HEK293 (cell line): Measurements from ENCODE around the gene KLHL28.

Source experiments
- CTCF ChIA-PET: fragments of 350-600 bp; formaldehyde crosslinking; extraction: SDS; loops from one replicate; lab custom pipeline; 2021; ENCODE audit warnings: antibody characterized with exemption; lab: Yijun Ruan, JAX
- POLR2A ChIA-PET: fragments of 300-600 bp; formaldehyde crosslinking; extraction: SDS; loops from one replicate; lab custom pipeline; 2020; ENCODE audit warnings: antibody characterized with exemption, inconsistent platforms; lab: Yijun Ruan, JAX
- H3K27ac ChIP-seq: fragments of 200-500 bp; sonication (Bioruptor generic); 2 replicates; pipeline ENCODE4 v1.5.1; 2014; ENCODE audit warnings: low read depth, low read length, control low read depth, inconsistent platforms; ENCODE audit errors: extremely low read depth
- H3K36me3 ChIP-seq, 2 experiments: fragments of 200-500 bp in 1 of 2; sonication (Bioruptor generic) in 1 of 2; 1 replicate in 1 of 2; 2 replicates in 1 of 2; pipeline ENCODE4 v1.5.1; 2014 to 2017; ENCODE audit warnings: inconsistent platforms in 2 of 2, low read length in 2 of 2; ENCODE audit not compliant: control insufficient read depth in 2 of 2, insufficient read depth in 1 of 2
- H3K4me1 ChIP-seq: fragments of 200-500 bp; sonication (Bioruptor generic); 2 replicates; pipeline ENCODE4 v1.5.1; 2014; ENCODE audit warnings: mild to moderate bottlenecking, low read length, inconsistent platforms; ENCODE audit not compliant: control insufficient read depth, insufficient read depth
- H3K4me3 ChIP-seq: 2 replicates; pipeline ENCODE4 v1.5.1; 2011; ENCODE audit warnings: low read depth, mild to moderate bottlenecking, control low read depth, low read length, moderate library complexity
- H3K9me3 ChIP-seq: fragments of 200-500 bp; sonication (Bioruptor generic); 2 replicates; pipeline ENCODE4 v1.5.1; 2014; ENCODE audit warnings: low read depth, low read length, inconsistent platforms; ENCODE audit not compliant: control insufficient read depth, insufficient read depth
- EGR2 ChIP-seq: fragments of 450-650 bp; formaldehyde crosslinking; IDR thresholded peaks from 2 replicates; pipeline ENCODE4 v1.5.1; 2016; ENCODE audit warnings: low read depth, missing biosample characterization, missing genetic modification characterization
- FEZF1 ChIP-seq: fragments of 450-650 bp; formaldehyde crosslinking; IDR thresholded peaks from 2 replicates; pipeline ENCODE4 v1.5.1; 2016; ENCODE audit warnings: missing biosample characterization, missing genetic modification characterization
- GFI1B ChIP-seq: fragments of 450-650 bp; formaldehyde crosslinking; IDR thresholded peaks from 2 replicates; pipeline ENCODE4 v1.5.1; 2016; ENCODE audit warnings: missing biosample characterization, missing genetic modification characterization
- HOXC10 ChIP-seq: sonication (generic); formaldehyde crosslinking; IDR thresholded peaks from 2 replicates; pipeline ENCODE4 v1.8.1; 2023; ENCODE audit warnings: mild to moderate bottlenecking, missing genetic modification reagents
- KLF10 ChIP-seq: fragments of 450-650 bp; IDR thresholded peaks from 2 replicates; pipeline ENCODE4 v1.5.1; 2018; ENCODE audit warnings: missing biosample characterization, mild to moderate bottlenecking, missing genetic modification characterization
- ZBTB17 ChIP-seq: fragments of 450-650 bp; formaldehyde crosslinking; IDR thresholded peaks from 2 replicates; pipeline ENCODE4 v1.5.1; 2016; ENCODE audit warnings: missing biosample characterization, missing genetic modification characterization
- ZBTB48 ChIP-seq: fragments of 450-650 bp; formaldehyde crosslinking; IDR thresholded peaks from 2 replicates; pipeline ENCODE4 v1.5.1; 2016; ENCODE audit warnings: missing biosample characterization, missing genetic modification characterization
- ZFHX2 ChIP-seq: fragments of 450-650 bp; formaldehyde crosslinking; conservative IDR thresholded peaks from 2 replicates; pipeline ENCODE4 v1.5.1; 2016; ENCODE audit warnings: missing biosample characterization, missing genetic modification characterization
- ZIC2 ChIP-seq: fragments of 450-650 bp; formaldehyde crosslinking; IDR thresholded peaks from 2 replicates; pipeline ENCODE4 v1.5.1; 2016; ENCODE audit warnings: missing biosample characterization, missing genetic modification characterization
- ZNF169 ChIP-seq: fragments of 450-650 bp; formaldehyde crosslinking; IDR thresholded peaks from 2 replicates; pipeline ENCODE4 v1.5.1; 2016; ENCODE audit warnings: missing biosample characterization, missing genetic modification characterization
- ZNF2 ChIP-seq: fragments of 450-650 bp; formaldehyde crosslinking; IDR thresholded peaks from 2 replicates; pipeline ENCODE4 v1.5.1; 2016; ENCODE audit warnings: missing biosample characterization, missing genetic modification characterization
- ZNF274 ChIP-seq, 2 experiments: fragments of 200-500 bp in 1 of 2; fragments of 450-650 bp in 1 of 2; sonication (Bioruptor generic) in 1 of 2; formaldehyde crosslinking in 1 of 2; IDR thresholded peaks; 2 replicates each; pipeline versions ENCODE4 v1.5.1 to v1.6.1; 2014 to 2016; ENCODE audit warnings: borderline replicate concordance in 1 of 2, inconsistent platforms in 1 of 2, low read length in 1 of 2, missing biosample characterization in 1 of 2, missing genetic modification characterization in 1 of 2
- ZNF302 ChIP-seq: fragments of 450-650 bp; formaldehyde crosslinking; IDR thresholded peaks from 2 replicates; pipeline ENCODE4 v1.5.1; 2016; ENCODE audit warnings: missing biosample characterization, missing genetic modification characterization, low read depth
- ZNF354C ChIP-seq: fragments of 450-650 bp; formaldehyde crosslinking; IDR thresholded peaks from 2 replicates; pipeline ENCODE4 v1.5.1; 2016; ENCODE audit warnings: missing biosample characterization, missing genetic modification characterization, low read depth, borderline replicate concordance
- ZNF521 ChIP-seq: fragments of 450-650 bp; formaldehyde crosslinking; IDR thresholded peaks from 2 replicates; pipeline ENCODE4 v1.5.1; 2017; ENCODE audit warnings: missing biosample characterization, mild to moderate bottlenecking, missing genetic modification characterization
- ZNF549 ChIP-seq: fragments of 450-650 bp; IDR thresholded peaks from 2 replicates; pipeline ENCODE4 v1.5.1; 2018; ENCODE audit warnings: missing biosample characterization, missing genetic modification characterization, mild to moderate bottlenecking, inconsistent platforms, moderate library complexity
- ZNF561 ChIP-seq: fragments of 450-650 bp; IDR thresholded peaks from 2 replicates; pipeline ENCODE4 v1.5.1; 2018; ENCODE audit warnings: missing biosample characterization, missing genetic modification characterization, borderline replicate concordance
- ZNF585B ChIP-seq: fragments of 450-650 bp; formaldehyde crosslinking; IDR thresholded peaks from 2 replicates; pipeline ENCODE4 v1.5.1; 2016; ENCODE audit warnings: missing biosample characterization, missing genetic modification characterization
- ZNF629 ChIP-seq: fragments of 450-650 bp; formaldehyde crosslinking; IDR thresholded peaks from 2 replicates; pipeline ENCODE4 v1.5.1; 2017; ENCODE audit warnings: missing biosample characterization, missing genetic modification characterization
- ZNF785 ChIP-seq: fragments of 450-650 bp; formaldehyde crosslinking; IDR thresholded peaks from 2 replicates; pipeline ENCODE4 v1.5.1; 2016; ENCODE audit warnings: missing biosample characterization, missing genetic modification characterization
- TF ChIP-seq, protein P1 (sequence below): fragments of 450-650 bp; formaldehyde crosslinking; IDR thresholded peaks from 2 replicates; pipeline ENCODE4 v1.5.1; 2017; ENCODE audit warnings: missing biosample characterization, missing genetic modification characterization
- TF ChIP-seq, protein P2 (sequence below): fragments of 450-650 bp; formaldehyde crosslinking; IDR thresholded peaks from 2 replicates; pipeline ENCODE4 v1.5.1; 2016; ENCODE audit warnings: missing biosample characterization, missing genetic modification characterization, low read depth

Gene KLHL28

DNA sequence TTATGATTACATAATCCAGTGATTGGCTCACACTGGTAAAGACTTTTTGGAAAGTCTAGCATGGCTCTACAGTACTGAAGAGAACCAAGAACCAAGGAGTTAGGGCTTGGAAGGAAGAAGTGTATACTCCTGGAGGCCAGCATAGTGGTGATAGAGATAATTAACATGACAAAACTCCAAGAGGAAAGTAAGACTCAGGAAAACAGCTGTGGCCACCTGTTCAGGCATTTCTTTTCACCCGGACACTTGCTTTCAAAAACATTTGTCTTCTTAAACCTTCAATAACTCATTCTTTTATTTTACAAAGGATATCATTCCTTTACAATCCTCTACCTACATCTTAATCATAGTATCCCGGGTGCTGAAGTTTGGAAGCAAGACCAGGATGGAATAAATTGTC, 50.9 kb downstream of the KLHL28 start:
- Histone ChIP-seq H3K27ac (no peak overlapping the region), H3K9me3 (no peaks in the 10 kb centered on the region), H3K4me3 (no peak overlapping the region), H3K36me3 (no peaks in the 10 kb centered on the region; a peak in 1 of 3 replicates), H3K4me1 (no peaks in the 10 kb centered on the region)
- CTCF ChIA-PET, result interaction anchor here (0.6 to 1.2 kb wide), 2 partner anchors 51 to 273 kb away, joined by 3 to 4 read pairs; partner anchors contain the start of genes KLHL28 and TOGARAM1
- TF ChIP-seq GFI1B (tag by site-specific recombination) (no peak), ZNF354C (no peak), HOXC10 (CRISPR knock-in tag) (no peak), ZNF302 (tag by site-specific recombination) (no peak), ZNF169 (tag by site-specific recombination) (no peak), ZNF274 (IDR thresholded peaks at IDR 0.05; ENCODE audit: low read length) (no peak), ZNF274 (tag by site-specific recombination; IDR thresholded peaks at IDR 0.05; ENCODE audit: borderline replicate concordance) (no peak), ZNF585B (tag by site-specific recombination) (no peak), ZIC2 (tag by site-specific recombination) (no peak), ZNF549 (no peak), ZNF561 (no peak)
- TF ChIP-seq, protein P1, sequence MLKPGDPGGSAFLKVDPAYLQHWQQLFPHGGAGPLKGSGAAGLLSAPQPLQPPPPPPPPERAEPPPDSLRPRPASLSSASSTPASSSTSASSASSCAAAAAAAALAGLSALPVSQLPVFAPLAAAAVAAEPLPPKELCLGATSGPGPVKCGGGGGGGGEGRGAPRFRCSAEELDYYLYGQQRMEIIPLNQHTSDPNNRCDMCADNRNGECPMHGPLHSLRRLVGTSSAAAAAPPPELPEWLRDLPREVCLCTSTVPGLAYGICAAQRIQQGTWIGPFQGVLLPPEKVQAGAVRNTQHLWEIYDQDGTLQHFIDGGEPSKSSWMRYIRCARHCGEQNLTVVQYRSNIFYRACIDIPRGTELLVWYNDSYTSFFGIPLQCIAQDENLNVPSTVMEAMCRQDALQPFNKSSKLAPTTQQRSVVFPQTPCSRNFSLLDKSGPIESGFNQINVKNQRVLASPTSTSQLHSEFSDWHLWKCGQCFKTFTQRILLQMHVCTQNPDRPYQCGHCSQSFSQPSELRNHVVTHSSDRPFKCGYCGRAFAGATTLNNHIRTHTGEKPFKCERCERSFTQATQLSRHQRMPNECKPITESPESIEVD (tag by site-specific recombination), result no peak
- POLR2A ChIA-PET, result no interaction called here

DNA sequence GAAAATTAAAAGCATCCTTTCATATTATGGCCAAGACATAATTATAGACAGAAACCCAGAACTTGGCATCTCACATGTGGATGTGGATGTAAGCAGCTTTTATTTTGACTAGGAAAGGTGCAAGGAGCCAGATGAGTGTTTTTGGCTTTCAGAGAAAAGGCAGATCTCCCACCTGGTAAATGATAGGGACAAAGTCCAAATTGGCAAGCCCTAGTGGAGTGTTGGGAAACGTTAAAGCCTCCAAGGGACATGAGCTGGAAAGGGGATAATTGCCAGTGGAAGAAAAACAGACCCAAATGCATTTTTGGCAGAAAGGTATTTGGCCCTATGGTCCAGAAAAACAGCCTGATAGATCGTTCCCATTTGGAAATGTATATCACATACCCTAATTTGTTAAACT, 60.1 kb downstream of the KLHL28 start:
- Histone ChIP-seq H3K4me1 (no peaks in the 10 kb centered on the region), H3K9me3 (no peaks in the 10 kb centered on the region), H3K4me3 (no peak overlapping the region), H3K27ac (no peak overlapping the region), H3K36me3 (peaks cover 0 to 8% of the 10 kb centered on the region in 2 experiments; a peak in 2 of 3 replicates)
- CTCF ChIA-PET, result interaction anchor here (1.2 to 2.5 kb wide), 2 partner anchors 8 to 12 kb away, joined by 4 to 7 read pairs; no protein-coding TSS in a partner anchor
- POLR2A ChIA-PET, result no interaction called here
- TF ChIP-seq ZBTB17 (tag by site-specific recombination), result no peak
- TF ChIP-seq ZNF521 (tag by site-specific recombination), result no peak
- TF ChIP-seq ZNF785 (tag by site-specific recombination), result no peak
- TF ChIP-seq EGR2, result no peak
- no peak for TF ChIP-seq FEZF1 (tag by site-specific recombination)
- no peak for TF ChIP-seq ZBTB48 (tag by site-specific recombination)
- TF ChIP-seq ZFHX2 (tag by site-specific recombination), result no peak
- no peak for TF ChIP-seq KLF10 (tag by site-specific recombination)
- TF ChIP-seq, protein P2, sequence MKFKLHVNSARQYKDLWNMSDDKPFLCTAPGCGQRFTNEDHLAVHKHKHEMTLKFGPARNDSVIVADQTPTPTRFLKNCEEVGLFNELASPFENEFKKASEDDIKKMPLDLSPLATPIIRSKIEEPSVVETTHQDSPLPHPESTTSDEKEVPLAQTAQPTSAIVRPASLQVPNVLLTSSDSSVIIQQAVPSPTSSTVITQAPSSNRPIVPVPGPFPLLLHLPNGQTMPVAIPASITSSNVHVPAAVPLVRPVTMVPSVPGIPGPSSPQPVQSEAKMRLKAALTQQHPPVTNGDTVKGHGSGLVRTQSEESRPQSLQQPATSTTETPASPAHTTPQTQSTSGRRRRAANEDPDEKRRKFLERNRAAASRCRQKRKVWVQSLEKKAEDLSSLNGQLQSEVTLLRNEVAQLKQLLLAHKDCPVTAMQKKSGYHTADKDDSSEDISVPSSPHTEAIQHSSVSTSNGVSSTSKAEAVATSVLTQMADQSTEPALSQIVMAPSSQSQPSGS (tag by site-specific recombination), result no peak
- TF ChIP-seq ZNF629, result no peak
- no peak for TF ChIP-seq ZNF2
